GM23248 (cell line): ENCODE results near the gene PRPF40B. TPM values are rescaled to one million over a fixed set of nuclear protein-coding genes. Genes with fewer than 3 reads are reported as not detected.

Experiments used
- DNase-seq: peaks from one replicate; pipeline ENCODE4 v3.0.0-alpha.2; 2015
- H2AFZ ChIP-seq: fragments of 200-600 bp; sonication (generic); 2 replicates; pipeline ENCODE4 v1.6.1; 2016; ENCODE audit warnings: antibody characterized with exemption
- H3F3A ChIP-seq: fragments of 200-600 bp; sonication (generic); 2 replicates; pipeline ENCODE4 v1.6.1; 2016; ENCODE audit warnings: mild to moderate bottlenecking, antibody characterized with exemption, mixed run types; ENCODE audit not compliant: insufficient read depth
- H3K27ac ChIP-seq: fragments of 200-600 bp; sonication (generic); 2 replicates; pipeline ENCODE4 v1.5.1; 2016; ENCODE audit warnings: mild to moderate bottlenecking
- H3K27me3 ChIP-seq: fragments of 200-600 bp; sonication (generic); replicated peaks from 2 replicates; pipeline ENCODE4 v1.6.1; 2016; ENCODE audit warnings: mild to moderate bottlenecking; ENCODE audit not compliant: insufficient read depth
- H3K36me3 ChIP-seq: fragments of 200-600 bp; sonication (generic); 2 replicates; pipeline ENCODE4 v1.6.1; 2016; ENCODE audit warnings: low read depth, mild to moderate bottlenecking
- H3K4me1 ChIP-seq: fragments of 200-600 bp; sonication (generic); 2 replicates; pipeline ENCODE4 v1.6.1; 2016; ENCODE audit warnings: mild to moderate bottlenecking; ENCODE audit not compliant: insufficient read depth
- H3K4me2 ChIP-seq: fragments of 200-600 bp; sonication (generic); one replicate; pipeline ENCODE4 v1.6.1; 2016; ENCODE audit warnings: mild to moderate bottlenecking; ENCODE audit not compliant: unreplicated experiment
- H3K4me3 ChIP-seq: fragments of 200-600 bp; sonication (generic); 2 replicates; pipeline ENCODE4 v1.5.1; 2016; ENCODE audit warnings: mild to moderate bottlenecking
- H3K79me2 ChIP-seq: fragments of 200-600 bp; sonication (generic); 2 replicates; pipeline ENCODE4 v1.6.1; 2016; ENCODE audit warnings: mild to moderate bottlenecking; ENCODE audit not compliant: insufficient read depth
- H3K9ac ChIP-seq: fragments of 200-600 bp; sonication (generic); 2 replicates; pipeline ENCODE4 v1.6.1; 2016; ENCODE audit warnings: mild to moderate bottlenecking
- H3K9me2 ChIP-seq: fragments of 200-600 bp; sonication (generic); 2 replicates; pipeline ENCODE4 v1.6.1; 2016; ENCODE audit warnings: mixed run types, mild to moderate bottlenecking, moderate library complexity; ENCODE audit not compliant: insufficient read depth
- H3K9me3 ChIP-seq: fragments of 200-600 bp; sonication (generic); one replicate; pipeline ENCODE4 v1.6.1; 2017; ENCODE audit warnings: low read depth
- H4K20me1 ChIP-seq: fragments of 200-600 bp; sonication (generic); 2 replicates; pipeline ENCODE4 v1.6.0; 2016; ENCODE audit not compliant: insufficient read depth
- EZH2 ChIP-seq: fragments of 200-600 bp; sonication (generic); IDR thresholded peaks from 2 replicates; pipeline ENCODE4 v1.6.1; 2018; ENCODE audit warnings: antibody characterized with exemption, mild to moderate bottlenecking; ENCODE audit not compliant: insufficient read depth, poor library complexity, severe bottlenecking
- EZH2phosphoT487 ChIP-seq: fragments of 200-600 bp; sonication (generic); IDR thresholded peaks from 2 replicates; pipeline ENCODE4 v1.6.1; 2018; ENCODE audit warnings: antibody characterized with exemption, moderate library complexity, mild to moderate bottlenecking, low read depth; ENCODE audit not compliant: insufficient read depth
- WGBS, 2 experiments: methylation state at CpG; one replicate each; pipeline ENCODE4 v1.1.6; 2015 to 2017; ENCODE audit warnings: low lambda C conversion rate in 2 of 2, low coverage in 1 of 2; ENCODE audit errors: missing lambda C conversion rate in 2 of 2; 5-methylcytosine and 5-hydroxymethylcytosine counted together
- in situ Hi-C: fragments of 300-500 bp; cut with MboI; formaldehyde crosslinking; loops from 2 replicates; pipeline ENCODE4 v1.15.0; 2020
- polyA plus RNA-seq: library from polyadenylated mRNA; unstranded; fragments of >200 nt; fragmentation: Nextera tagmentation; extraction: Ambion mirVana; gene quantifications from 2 replicates; pipeline ENCODE4 v1.2.1, GENCODE V29; 2016
- total RNA-seq: library from RNA; depleted of rRNA; stranded (reverse); fragments of >200 nt; shearing (Covaris generic); gene quantifications from 2 replicates; pipeline ENCODE4 v1.2.3, GENCODE V29; 2014

Gene PRPF40B
- total and polyA plus RNA-seq, 2 experiments from 2014 or later = 9.9 to 11.6 TPM

- H3K4me2 ChIP-seq = no peak overlapping the region
These were observed 47.8 kb downstream of the PRPF40B start for GRCh38 chr12:49671031-49671765.

GRCh38 chr12:49672301-49673217 is 49.2 kb downstream of the PRPF40B start:
- Histone ChIP-seq H3K27me3 (no peaks in the 10 kb centered on the region), H3K27ac (peak overlapping the region; percentile 97), H3K4me3 (no peak overlapping the region; the same call in 1 of the 2 replicates), H2AFZ (peak overlapping the region; percentile 50; the same call in 1 of the 2 replicates), H4K20me1 (no peaks in the 10 kb centered on the region), H3K79me2 (peaks cover 84% of the 10 kb centered on the region), H3K36me3 (no peaks in the 10 kb centered on the region), H3K4me1 (peaks cover 32% of the 10 kb centered on the region), H3K9me3 (no peaks in the 10 kb centered on the region), H3K4me2 (peak overlapping the region; percentile 55), H3K9me2 (no peaks in the 10 kb centered on the region), H3K9ac (peak overlapping the region; percentile 83), H3F3A (peaks cover 26% of the 10 kb centered on the region)
- 74 to 79% methylated on average over 5 of the region's 5 CpGs for WGBS, 2 experiments
- in situ Hi-C loops = no loop called here
- TF ChIP-seq EZH2 (no peak), EZH2phosphoT487 (no peak)
- DNase-seq = no peak

More at GRCh38 chr12:49671031-49671765, 47.8 kb downstream of the PRPF40B start:
- no peak for DNase-seq
- Histone ChIP-seq H3F3A (peaks cover 33% of the 10 kb centered on the region), H3K4me3 (no peak overlapping the region), H2AFZ (no peak overlapping the region), H3K27me3 (no peaks in the 10 kb centered on the region), H4K20me1 (no peaks in the 10 kb centered on the region), H3K79me2 (peaks cover 84% of the 10 kb centered on the region), H3K36me3 (no peaks in the 10 kb centered on the region), H3K4me1 (peaks cover 39% of the 10 kb centered on the region), H3K9me2 (no peaks in the 10 kb centered on the region), H3K27ac (no peak overlapping the region), H3K9me3 (no peaks in the 10 kb centered on the region), H3K9ac (no peak overlapping the region)
- no peak for TF ChIP-seq EZH2
- no peak for TF ChIP-seq EZH2phosphoT487
- WGBS, 2 experiments = 89 to 94% methylated on average over 5 of the region's 5 CpGs
- in situ Hi-C loops = no loop called here

GRCh38 chr12:49673446-49674317 is 50.3 kb downstream of the PRPF40B start:
- no peaks in the 10 kb centered on the region for H3K9me2 ChIP-seq
- TF ChIP-seq EZH2 (no peak), EZH2phosphoT487 (no peak)

More at GRCh38 chr12:49673446-49674317, 50.3 kb downstream of the PRPF40B start:
- H3K79me2 ChIP-seq = peaks cover 84% of the 10 kb centered on the region
- H3K4me2 ChIP-seq = peak overlapping the region; percentile 77
- no peaks in the 10 kb centered on the region for H3K27me3 ChIP-seq
- 0 to 1% methylated on average over 13 of the region's 13 CpGs for WGBS, 2 experiments
- peaks cover 32% of the 10 kb centered on the region for H3K4me1 ChIP-seq
- H3F3A ChIP-seq = peaks cover 27% of the 10 kb centered on the region
- H3K9me3 ChIP-seq = no peaks in the 10 kb centered on the region
- H3K27ac ChIP-seq = peak overlapping the region; percentile 97
- H3K9ac ChIP-seq = peak overlapping the region; percentile 83
- DNase-seq = peak; percentile 98
- in situ Hi-C loops = no loop called here
- H2AFZ ChIP-seq = peak overlapping the region; percentile 67
- peak overlapping the region; percentile 39 for H3K4me3 ChIP-seq
- no peaks in the 10 kb centered on the region for H4K20me1 ChIP-seq
- H3K36me3 ChIP-seq = no peaks in the 10 kb centered on the region
